ENCODE measurements around the gene RAPH1.
A peak's percentile ranks its signal among the peaks of the same experiment; 100 is the strongest.
"Not testable (repeated sequence)": the region's sequence is repeated elsewhere in the genome, so short reads cannot be mapped to it uniquely, and the experiment has no call there.

RAPH1 gene

DNA sequence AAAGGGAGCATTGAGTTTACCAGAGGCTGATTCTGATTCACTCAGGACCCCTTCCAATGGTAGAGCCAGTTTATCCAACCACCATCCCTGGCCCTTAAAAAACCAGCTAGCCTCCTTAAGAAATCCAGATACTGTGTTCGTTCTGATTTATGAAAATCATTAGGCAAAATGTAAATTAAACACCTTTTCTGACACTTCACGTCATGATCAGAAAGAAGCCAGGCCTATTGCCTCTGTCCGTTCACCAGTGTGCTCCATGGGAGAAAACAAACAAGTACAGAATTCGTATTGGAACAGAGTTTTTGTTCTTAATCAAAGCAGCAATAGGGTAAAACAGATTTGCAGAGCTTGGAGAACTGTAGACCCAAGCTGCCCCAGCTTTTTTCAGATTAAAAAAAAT, 31.1 kb upstream of the RAPH1 start:
- Mint-ChIP-seq H3K9me3 (no peaks in the 10 kb centered on the region), H3K4me3 (no peak overlapping the region), H3K36me3 (no peaks in the 10 kb centered on the region), H3K4me1 (peaks cover 3% of the 10 kb centered on the region), H3K27me3 (peaks cover 18% of the 10 kb centered on the region), H3K27ac (no peak overlapping the region)
- CTCF ChIA-PET: no interaction called here
- DNase-seq: no peak

DNA sequence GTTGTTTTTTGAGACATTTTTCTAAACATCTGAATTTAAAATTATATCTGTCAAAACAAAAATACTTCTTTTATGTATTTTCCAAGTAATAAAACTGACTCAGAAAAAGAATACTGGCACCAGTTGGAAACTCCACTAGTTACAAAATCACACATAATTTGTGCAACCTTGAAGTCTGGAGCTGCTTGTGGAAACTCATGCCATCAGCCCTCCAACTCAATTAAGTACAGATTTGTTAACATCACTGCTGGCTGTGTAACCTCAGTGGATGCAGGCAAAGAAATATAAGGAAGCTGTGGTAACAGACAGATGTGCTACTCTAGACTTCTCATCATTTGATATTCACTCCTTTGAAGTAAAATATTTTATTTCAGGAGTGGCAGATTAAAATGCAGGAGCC, 30.0 kb upstream of the RAPH1 start:
- Mint-ChIP-seq H3K36me3 (no peaks in the 10 kb centered on the region), H3K27me3 (peaks cover 14% of the 10 kb centered on the region), H3K4me1 (no peaks in the 10 kb centered on the region), H3K9me3 (no peaks in the 10 kb centered on the region), H3K4me3 (no peak overlapping the region), H3K27ac (no peak overlapping the region)
- DNase-seq: no peak
- CTCF ChIA-PET: no interaction called here

DNA sequence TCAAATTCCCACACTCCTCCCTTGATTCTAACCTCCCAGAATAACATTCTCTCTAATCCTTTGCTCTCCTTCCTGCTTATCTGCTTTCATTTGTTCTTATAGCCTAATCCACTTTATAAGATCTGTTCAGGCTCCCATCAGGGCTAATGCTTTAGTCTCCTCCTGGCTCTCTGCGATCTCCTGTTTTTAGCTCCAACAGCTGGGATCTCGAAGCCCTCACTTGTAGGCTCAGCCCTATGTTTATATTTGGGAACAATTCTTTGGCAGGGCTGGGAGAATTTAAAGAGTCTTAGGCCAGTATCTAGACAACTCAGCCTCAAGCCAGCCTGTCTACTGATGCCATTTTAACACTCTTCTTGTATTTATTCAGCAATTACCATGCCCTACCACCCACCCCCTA, 27.2 kb upstream of the RAPH1 start:
- H3K4me1 Mint-ChIP-seq: no peaks in the 10 kb centered on the region
- H3K27ac Mint-ChIP-seq: no peak overlapping the region
- DNase-seq: no peak
- no peaks in the 10 kb centered on the region for H3K36me3 Mint-ChIP-seq
- CTCF ChIA-PET: no interaction called here
- no peak overlapping the region for H3K4me3 Mint-ChIP-seq
- no peaks in the 10 kb centered on the region for H3K9me3 Mint-ChIP-seq
- H3K27me3 Mint-ChIP-seq: peaks cover 18% of the 10 kb centered on the region

DNA sequence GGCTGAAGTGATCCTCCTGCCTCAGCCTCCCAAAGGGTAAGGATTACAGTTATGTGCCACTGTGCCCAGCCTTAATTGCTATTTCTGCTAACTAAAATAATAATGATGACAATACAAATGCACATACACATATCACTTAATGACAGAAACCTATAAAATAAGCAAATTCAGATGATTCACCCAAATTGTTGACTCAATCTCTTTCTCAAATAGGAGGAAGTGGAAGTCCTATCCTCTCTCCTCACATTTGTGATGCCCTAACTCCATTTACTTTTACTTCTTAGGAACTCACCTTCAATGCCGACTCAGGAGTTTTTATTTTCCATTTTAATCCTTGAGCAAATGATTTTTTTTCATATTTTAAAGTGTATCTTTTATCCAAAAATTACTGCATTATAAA, 24.5 kb upstream of the RAPH1 start:
- Mint-ChIP-seq H3K4me3 (no peak overlapping the region), H3K27me3 (peaks cover 12% of the 10 kb centered on the region)

DNA sequence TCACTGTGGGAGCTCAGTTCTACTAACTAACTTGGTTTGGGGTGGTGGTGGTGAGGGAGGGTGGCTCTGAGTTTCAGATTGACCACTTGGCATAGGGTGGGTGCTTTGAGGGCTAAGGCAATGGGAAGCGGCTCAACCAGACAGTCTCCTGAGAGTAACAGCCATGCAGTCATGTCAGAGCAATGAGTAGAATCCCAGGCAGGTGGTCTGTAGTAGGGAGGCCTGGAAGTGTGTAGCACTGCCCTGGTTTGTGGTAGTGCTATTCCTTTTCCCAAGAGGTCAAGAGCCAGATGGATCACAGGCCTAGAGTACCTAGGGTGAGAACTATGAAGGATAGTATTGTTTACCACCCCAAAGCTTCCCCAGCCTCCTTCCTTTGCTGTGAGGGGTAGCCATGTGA, 18.7 kb upstream of the RAPH1 start:
- Mint-ChIP-seq H3K36me3 (no peaks in the 10 kb centered on the region), H3K27me3 (peaks cover 15% of the 10 kb centered on the region), H3K9me3 (no peaks in the 10 kb centered on the region), H3K4me1 (peaks cover 2% of the 10 kb centered on the region), H3K4me3 (no peak overlapping the region), H3K27ac (no peak overlapping the region)
- DNase-seq: no peak
- CTCF ChIA-PET: no interaction called here

More for the DNA sequence above, 24.5 kb upstream of the RAPH1 start:
- CTCF ChIA-PET: no interaction called here
- Mint-ChIP-seq H3K36me3 (no peaks in the 10 kb centered on the region), H3K4me1 (no peaks in the 10 kb centered on the region), H3K27ac (no peak overlapping the region), H3K9me3 (no peaks in the 10 kb centered on the region)
- no peak for DNase-seq

DNA sequence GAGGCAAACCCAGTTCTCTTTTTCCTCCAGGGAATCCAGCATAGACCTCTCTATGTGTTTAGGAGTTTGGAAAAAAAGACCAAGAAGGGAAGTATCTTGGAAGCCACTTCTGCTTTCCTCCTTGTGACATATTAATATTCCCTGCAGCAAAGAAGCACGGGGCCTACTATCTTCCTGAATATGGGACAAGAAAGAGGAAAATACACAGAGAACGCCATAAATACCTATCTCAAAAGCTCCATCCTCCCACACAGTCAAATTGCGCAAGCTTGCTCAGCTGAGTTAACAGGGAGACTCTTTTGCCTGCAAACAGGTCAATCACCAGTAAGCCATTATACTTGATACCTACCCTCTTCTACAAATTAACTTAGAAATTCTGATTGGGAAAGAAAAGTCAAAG, 16.7 kb upstream of the RAPH1 start:
- Mint-ChIP-seq H3K9me3 (no peaks in the 10 kb centered on the region), H3K36me3 (no peaks in the 10 kb centered on the region), H3K4me1 (peaks cover 9% of the 10 kb centered on the region), H3K27ac (no peak overlapping the region), H3K27me3 (peaks cover 10% of the 10 kb centered on the region), H3K4me3 (no peak overlapping the region)
- CTCF ChIA-PET: no interaction called here
- no peak for DNase-seq

DNA sequence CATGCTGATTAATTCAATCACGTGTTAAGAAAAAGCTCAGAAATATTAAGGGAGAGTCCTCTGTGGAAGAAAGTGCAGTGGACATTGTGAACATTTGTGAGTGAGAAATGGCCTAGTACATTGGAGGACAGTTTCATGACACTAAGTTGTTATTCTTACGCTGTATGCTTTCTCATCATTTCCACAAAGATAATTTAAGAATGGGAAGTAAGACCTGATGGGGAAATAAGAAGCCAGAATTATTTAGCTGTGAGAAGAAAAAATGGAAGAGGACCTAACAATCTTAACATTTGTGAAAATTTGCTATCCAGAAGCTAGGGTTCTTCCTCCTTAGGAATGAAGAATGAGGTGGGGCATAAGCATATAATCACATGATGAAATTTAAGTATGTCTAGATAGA, 15.2 kb upstream of the RAPH1 start:
- peaks cover 10% of the 10 kb centered on the region for H3K27me3 Mint-ChIP-seq
- no peaks in the 10 kb centered on the region for H3K9me3 Mint-ChIP-seq
- H3K4me3 Mint-ChIP-seq: no peak overlapping the region
- no peaks in the 10 kb centered on the region for H3K36me3 Mint-ChIP-seq
- peaks cover 9% of the 10 kb centered on the region for H3K4me1 Mint-ChIP-seq
- H3K27ac Mint-ChIP-seq: no peak overlapping the region
- CTCF ChIA-PET: no interaction called here
- no peak for DNase-seq

DNA sequence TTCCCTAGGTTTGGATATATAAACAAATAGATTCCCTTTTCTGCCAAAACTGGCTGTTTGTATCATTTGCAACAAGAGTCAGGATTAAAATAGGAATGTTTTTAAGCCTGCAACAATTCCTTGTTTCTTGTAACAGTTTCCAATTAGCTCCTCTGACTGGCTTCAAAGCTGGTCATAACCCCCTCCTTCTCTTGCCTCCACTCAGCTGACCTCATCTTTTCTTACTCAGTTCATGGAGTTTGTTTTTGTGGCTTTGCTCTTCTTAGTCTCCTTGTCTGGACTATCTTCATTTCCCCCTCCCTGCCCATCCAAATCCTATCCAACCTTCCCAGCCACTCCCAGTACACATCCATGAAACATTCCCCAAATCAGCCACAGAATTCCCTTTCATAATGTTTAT, 14.3 kb upstream of the RAPH1 start:
- Mint-ChIP-seq H3K27me3 (peaks cover 10% of the 10 kb centered on the region), H3K4me3 (no peak overlapping the region), H3K27ac (no peak overlapping the region), H3K4me1 (peaks cover 9% of the 10 kb centered on the region), H3K9me3 (no peaks in the 10 kb centered on the region), H3K36me3 (no peaks in the 10 kb centered on the region)
- CTCF ChIA-PET: no interaction called here
- no peak for DNase-seq

DNA sequence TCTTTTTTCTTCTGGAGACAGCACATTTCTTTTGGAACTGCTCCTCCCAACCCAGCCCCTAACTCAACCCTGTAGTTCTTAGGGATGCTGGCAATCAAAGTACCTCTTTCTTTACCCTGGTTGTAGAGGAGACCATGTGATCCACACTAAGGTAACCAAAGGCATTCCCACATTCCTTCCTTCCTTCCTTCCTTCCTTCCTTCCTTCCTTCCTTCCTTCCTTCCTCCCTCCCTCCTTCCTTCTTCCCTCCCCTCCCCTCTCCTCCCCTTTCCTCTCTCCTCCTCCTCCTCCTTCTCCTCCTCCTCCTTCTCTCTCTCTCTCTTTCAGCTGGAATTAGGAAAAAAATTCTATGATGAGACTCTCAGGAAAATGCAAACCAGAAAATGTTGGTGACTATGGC, 13.8 kb upstream of the RAPH1 start:
- peaks cover 9% of the 10 kb centered on the region for H3K4me1 Mint-ChIP-seq

DNA sequence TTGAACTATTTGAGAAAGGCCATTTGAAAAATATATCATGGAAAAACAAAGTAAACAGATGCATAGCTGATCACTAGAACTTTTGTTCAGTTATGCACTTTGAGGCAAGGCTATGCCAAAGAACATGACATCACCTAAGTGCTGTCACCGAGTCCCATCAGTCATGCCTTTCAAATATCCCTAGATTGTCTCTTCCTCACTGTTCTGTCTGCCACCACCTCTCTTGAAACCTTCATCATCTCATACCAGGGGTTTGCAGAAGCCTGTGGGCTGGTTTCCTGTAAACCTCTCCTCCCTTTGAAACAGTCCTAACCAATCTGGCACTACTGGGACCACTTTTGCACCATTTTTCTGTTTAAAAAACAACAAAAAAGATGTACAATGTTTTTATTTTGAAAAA, 12.3 kb upstream of the RAPH1 start:
- Mint-ChIP-seq H3K9me3 (no peaks in the 10 kb centered on the region), H3K27ac (no peak overlapping the region), H3K27me3 (peaks cover 10% of the 10 kb centered on the region), H3K4me3 (no peak overlapping the region), H3K36me3 (no peaks in the 10 kb centered on the region), H3K4me1 (peaks cover 9% of the 10 kb centered on the region)
- DNase-seq: no peak
- CTCF ChIA-PET: no interaction called here

More for the DNA sequence above, 13.8 kb upstream of the RAPH1 start:
- Mint-ChIP-seq H3K4me3 (no peak overlapping the region), H3K27ac (no peak overlapping the region), H3K9me3 (no peaks in the 10 kb centered on the region), H3K27me3 (peaks cover 10% of the 10 kb centered on the region), H3K36me3 (no peaks in the 10 kb centered on the region)
- no peak for DNase-seq
- CTCF ChIA-PET: no interaction called here

DNA sequence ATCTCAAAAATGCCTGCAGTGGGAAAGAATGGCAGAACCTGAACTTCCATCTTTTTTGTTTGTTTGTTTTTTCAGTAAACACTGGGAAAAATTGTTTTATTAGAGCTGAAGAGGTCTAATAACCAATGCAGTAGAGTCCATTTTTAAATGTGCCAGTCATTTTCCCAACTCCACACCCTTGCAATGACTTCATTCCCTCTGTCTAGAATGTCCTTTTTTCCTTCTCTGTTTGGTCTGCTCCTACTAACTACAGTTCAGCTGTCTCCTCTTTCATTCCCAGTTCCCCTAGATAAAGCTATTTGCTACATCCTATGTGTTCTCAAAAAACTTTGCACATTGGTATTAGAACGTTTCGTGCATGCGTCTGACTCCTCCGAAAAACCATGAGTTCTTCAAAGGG, 9.3 kb upstream of the RAPH1 start:
- H3K4me3 Mint-ChIP-seq: no peak overlapping the region

DNA sequence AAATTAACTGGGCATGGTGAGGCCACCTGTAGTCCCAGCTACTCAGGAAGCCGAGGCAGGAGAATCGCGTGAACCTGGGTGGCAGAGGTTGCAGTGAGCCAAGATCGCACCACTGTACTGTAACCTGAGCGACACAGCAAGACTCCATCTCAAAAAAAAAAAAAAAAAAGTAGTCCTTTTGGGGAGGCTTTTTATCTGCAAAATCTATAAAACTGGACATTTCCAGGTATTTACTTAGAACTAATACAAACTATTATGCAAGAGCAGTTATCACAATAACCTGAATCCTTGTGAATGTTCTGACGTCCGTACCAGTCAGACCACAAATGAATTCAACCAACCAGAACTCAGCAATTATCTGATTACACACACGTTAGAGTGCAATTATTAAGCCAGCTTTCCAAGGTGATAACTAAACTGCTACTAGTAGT, 8.8 kb upstream of the RAPH1 start:
- peaks cover 3% of the 10 kb centered on the region for H3K9me3 Mint-ChIP-seq
- H3K36me3 Mint-ChIP-seq: no peaks in the 10 kb centered on the region
- H3K27ac Mint-ChIP-seq: no peak overlapping the region
- CTCF ChIA-PET: interaction anchor here (0.9 kb wide), 1 partner anchor 916 kb away, joined by 3 read pairs; no protein-coding TSS in a partner anchor
- peaks cover 7% of the 10 kb centered on the region for H3K27me3 Mint-ChIP-seq
- no peak overlapping the region for H3K4me3 Mint-ChIP-seq
- DNase-seq: no peak
- peaks cover 8% of the 10 kb centered on the region for H3K4me1 Mint-ChIP-seq

More for the DNA sequence above, 9.3 kb upstream of the RAPH1 start:
- Mint-ChIP-seq H3K9me3 (no peaks in the 10 kb centered on the region), H3K27me3 (peaks cover 10% of the 10 kb centered on the region), H3K36me3 (no peaks in the 10 kb centered on the region), H3K4me1 (peaks cover 9% of the 10 kb centered on the region), H3K27ac (no peak overlapping the region)
- DNase-seq: no peak
- CTCF ChIA-PET: interaction anchor here (0.9 kb wide), 1 partner anchor 917 kb away, joined by 3 read pairs; no protein-coding TSS in a partner anchor

DNA sequence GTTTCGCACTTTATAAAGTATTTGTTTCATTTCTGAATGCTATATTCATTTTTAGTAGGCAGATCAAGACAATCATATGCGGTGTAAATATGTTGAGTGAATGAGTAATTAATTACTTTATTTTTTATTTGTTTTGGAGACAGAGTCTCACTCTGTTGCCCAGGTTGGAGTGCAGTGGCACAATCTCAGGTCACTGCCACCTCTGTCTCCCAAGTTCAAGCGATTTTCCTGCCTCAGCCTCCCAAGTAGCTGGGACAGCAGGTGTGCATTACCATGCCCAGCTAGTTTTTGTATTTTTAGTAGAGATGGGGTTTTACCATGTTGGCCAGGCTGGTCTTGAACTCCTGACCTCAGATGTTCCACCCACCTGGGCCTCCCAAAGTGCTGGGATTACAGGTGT, 5.5 kb upstream of the RAPH1 start:
- DNase-seq, H3K36me3 Mint-ChIP-seq, H3K4me1 Mint-ChIP-seq, CTCF ChIA-PET, H3K4me3 Mint-ChIP-seq, H3K27ac Mint-ChIP-seq: not testable (repeated sequence)
- Mint-ChIP-seq H3K9me3 (peaks cover 11% of the 10 kb centered on the region), H3K27me3 (peaks cover 26% of the 10 kb centered on the region)

DNA sequence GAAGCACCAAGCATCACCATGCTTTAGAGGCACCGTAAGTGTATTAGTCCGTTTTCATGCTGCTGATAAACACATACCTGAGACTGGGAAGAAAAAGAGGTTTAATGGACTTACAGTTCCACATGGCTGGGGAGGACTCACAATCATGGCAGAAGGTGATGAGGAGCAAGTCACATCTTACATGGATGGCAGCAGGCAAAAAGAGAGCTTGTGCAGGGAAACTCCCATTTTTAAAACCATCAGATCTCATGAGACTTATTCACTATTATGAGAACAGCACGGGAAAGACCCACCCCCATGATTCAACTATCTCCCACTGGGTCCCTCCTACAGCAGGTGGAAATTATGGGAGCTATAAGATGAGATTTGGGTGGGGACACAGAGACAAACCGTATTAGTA, 3.1 kb upstream of the RAPH1 start:
- not testable (repeated sequence) for H3K4me3 Mint-ChIP-seq, H3K27ac Mint-ChIP-seq, DNase-seq, H3K36me3 Mint-ChIP-seq
- Mint-ChIP-seq H3K27me3 (peaks cover 49% of the 10 kb centered on the region), H3K9me3 (peaks cover 11% of the 10 kb centered on the region), H3K4me1 (peaks cover 20% of the 10 kb centered on the region)
- CTCF ChIA-PET: interaction anchor here (0.6 kb wide), 1 partner anchor 279 kb away, joined by 3 read pairs; no protein-coding TSS in a partner anchor

DNA sequence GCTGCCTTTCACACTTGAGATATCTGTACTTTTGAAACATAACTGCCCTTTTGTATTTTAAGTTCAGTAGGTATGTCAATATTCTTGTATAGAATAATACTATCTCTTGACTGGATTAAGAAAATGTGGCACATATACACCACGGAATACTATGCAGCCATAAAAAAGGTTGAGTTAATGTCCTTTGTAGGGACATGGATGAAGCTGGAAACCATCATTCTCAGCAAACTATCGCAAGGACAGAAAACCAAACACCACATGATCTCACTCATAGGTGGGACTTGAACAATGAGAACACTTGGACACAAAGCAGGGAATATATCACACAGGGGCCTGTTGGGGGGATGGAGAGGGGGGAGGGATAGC, 1.5 kb upstream of the RAPH1 start:
- peaks cover 11% of the 10 kb centered on the region for H3K9me3 Mint-ChIP-seq
- H3K4me3 Mint-ChIP-seq: peak overlapping the region; percentile 33
- H3K4me1 Mint-ChIP-seq: peaks cover 25% of the 10 kb centered on the region
- H3K36me3 Mint-ChIP-seq, CTCF ChIA-PET, H3K27ac Mint-ChIP-seq, DNase-seq: not testable (repeated sequence)
- peaks cover 53% of the 10 kb centered on the region for H3K27me3 Mint-ChIP-seq

All from activated naive CD4-positive, alpha-beta T cell treated with anti-CD3 and anti-CD28 coated beads, Interleukin-2, amount 10 ng/mL, durations not matched to agents 7 days and 5 days (primary cell).